Measurements from ENCODE around the gene TAPBPL. TPM values are rescaled to one million over a fixed set of nuclear protein-coding genes. Genes with fewer than 3 reads are reported as not detected.

TAPBPL gene
- total and polyA plus RNA-seq, 2 of the 13 experiments (the other 11 are each of a cell fraction or from before 2014, with no cell fraction given), result 10.0 to 14.5 TPM

DNA sequence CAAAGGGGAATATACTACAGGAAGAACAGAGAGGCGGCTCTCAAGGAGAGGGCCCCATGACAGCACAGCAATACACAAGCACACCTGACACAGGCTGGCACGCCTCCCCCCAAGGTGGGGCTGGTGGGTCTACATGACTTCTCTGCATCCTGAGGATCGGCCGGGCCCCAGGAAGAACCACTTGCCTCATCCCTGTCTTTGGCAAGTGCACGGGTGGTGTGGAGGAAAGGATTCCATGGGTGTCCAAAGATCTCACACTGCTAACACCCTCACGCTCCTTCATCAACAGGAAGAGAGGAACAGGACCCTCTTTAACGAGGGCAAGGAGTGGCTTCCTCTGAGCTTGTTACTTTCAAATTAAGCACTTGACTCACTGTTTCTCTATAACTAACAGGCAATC, 11.4 kb downstream of the TAPBPL start:
- 96% methylated on average over 3 of the region's 7 CpGs for WGBS (ENCODE audit: low lambda C conversion rate)
- Histone ChIP-seq H3K4me2 (ENCODE audit: low read depth, low read length) (no peak overlapping the region), H4K20me1 (ENCODE audit: insufficient read depth, low read length) (no peaks in the 10 kb centered on the region), H2AFZ (ENCODE audit: low read length) (no peak overlapping the region), H3K27me3 (ENCODE audit: control insufficient read depth in 1 of 2, insufficient read depth in 2 of 2, low read length in 2 of 2) (no peaks in the 10 kb centered on the region), H3K4me1 (ENCODE audit: insufficient read depth, low read length) (peaks cover 11% of the 10 kb centered on the region), H3K36me3 (replicated peaks in 1 of 2; ENCODE audit: control insufficient read depth in 1 of 2, insufficient read depth in 2 of 2, low read length in 2 of 2) (peaks cover 20 to 43% of the 10 kb centered on the region in 2 experiments), H3K27ac (ENCODE audit: extremely low read length, insufficient read depth, low read length) (no peak overlapping the region), H3K9me3 (ENCODE audit: low read length) (no peaks in the 10 kb centered on the region), H3K9ac (ENCODE audit: insufficient read depth, low read depth, low read length) (no peak overlapping the region), H3K79me2 (ENCODE audit: insufficient read depth, low read length) (no peaks in the 10 kb centered on the region), H3K4me3 (replicated peaks in 1 of 3; ENCODE audit: insufficient read depth in 1 of 3, low read depth in 2 of 3, low read length in 3 of 3) (no peak overlapping the region)
- intact Hi-C loops (cut with micrococcal nuclease; ENCODE audit: unreplicated experiment), result loop anchor here (10.0 kb wide), 1 partner anchor 128 kb away; no protein-coding TSS in a partner anchor
- TF ChIP-seq, protein P1, sequence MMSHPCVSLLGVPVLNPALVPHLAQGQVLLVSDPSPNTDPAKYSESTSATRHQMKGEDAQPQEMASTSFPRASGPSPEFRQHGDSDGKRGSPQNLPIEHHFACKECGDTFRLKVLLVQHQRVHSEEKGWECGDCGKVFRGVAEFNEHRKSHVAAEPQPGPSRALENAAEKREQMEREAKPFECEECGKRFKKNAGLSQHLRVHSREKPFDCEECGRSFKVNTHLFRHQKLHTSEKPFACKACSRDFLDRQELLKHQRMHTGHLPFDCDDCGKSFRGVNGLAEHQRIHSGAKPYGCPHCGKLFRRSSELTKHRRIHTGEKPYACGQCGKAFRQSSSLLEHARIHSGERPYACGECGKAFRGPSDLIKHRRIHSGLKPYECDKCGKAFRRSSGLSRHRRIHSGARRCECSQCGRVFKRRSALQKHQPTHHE (CRISPR knock-in tag; IDR thresholded peaks at IDR 0.05; ENCODE audit: borderline replicate concordance), result no peak
- no peak for TF ChIP-seq ZNF253 (CRISPR knock-in tag; IDR thresholded peaks at IDR 0.05; ENCODE audit: borderline replicate concordance)
- TF ChIP-seq U2AF2 (IDR thresholded peaks at IDR 0.05; ENCODE audit: low read depth, low read length), result no peak
- no peak for TF ChIP-seq ZNF552 (CRISPR knock-in tag; IDR thresholded peaks at IDR 0.05; ENCODE audit: borderline replicate concordance)
- TF ChIP-seq AHR (CRISPR knock-in tag; IDR thresholded peaks at IDR 0.05), result no peak
- TF ChIP-seq RCOR2 (CRISPR knock-in tag; IDR thresholded peaks at IDR 0.05), result no peak
- no peak for TF ChIP-seq KAT7 (CRISPR knock-in tag; IDR thresholded peaks at IDR 0.05; ENCODE audit: borderline replicate concordance)
- no peak for TF ChIP-seq ZNF557 (CRISPR knock-in tag; IDR thresholded peaks at IDR 0.05)
- TF ChIP-seq SP1 (IDR thresholded peaks at IDR 0.05), result no peak
- no peak for TF ChIP-seq SP1 (CRISPR knock-in tag; IDR thresholded peaks at IDR 0.05)
- TF ChIP-seq KDM5A (IDR thresholded peaks at IDR 0.05; ENCODE audit: borderline replicate concordance, low read length), result no peak
- no peak for TF ChIP-seq ZNF512 (CRISPR knock-in tag; IDR thresholded peaks at IDR 0.05)
- TF ChIP-seq ZBTB39 (CRISPR knock-in tag; IDR thresholded peaks at IDR 0.05), result no peak
- no peak for TF ChIP-seq ZNF782 (CRISPR knock-in tag; IDR thresholded peaks at IDR 0.05; ENCODE audit: borderline replicate concordance)
- TF ChIP-seq DR1 (CRISPR knock-in tag; IDR thresholded peaks at IDR 0.05), result no peak
- TF ChIP-seq PTBP1 (IDR thresholded peaks at IDR 0.05; ENCODE audit: low read depth, low read length, poor library complexity, severe bottlenecking), result no peak
- no peak for TF ChIP-seq TFDP1 (CRISPR knock-in tag; IDR thresholded peaks at IDR 0.05; ENCODE audit: borderline replicate concordance)
- ChIA-PET CTCF (ENCODE audit: low intra/inter-chr PET ratio, low total read pairs) (no interaction called here), POLR2A (interaction anchor here (0.9 to 1.8 kb wide), 2 partner anchors 11 to 127 kb away, joined by 3 to 8 read pairs; partner anchors contain the start of gene TAPBPL)
- ATAC-seq (no peak), FAIRE-seq (no peak), DNase-seq (ENCODE audit: low spot score) (no peak)
- BruUV-seq (replicated peaks), result no TSS peak
- in situ Hi-C loops (cut with HindIII; ENCODE audit: extremely low pct_ligation_motif_present, low pct_unique_long_range_greater_than_20kb), result loop anchor here (5.0 to 25.0 kb wide), 2 partner anchors 41 to 401 kb away; no protein-coding TSS in a partner anchor

Data from HepG2 (cell line).